ENCODE data around the gene GRIA4. TPM values are rescaled to one million over a fixed set of nuclear protein-coding genes. Genes with fewer than 3 reads are reported as not detected.

GRIA4 gene
- polyA plus RNA-seq, 1 donor from 2014 or later, result 6.3 TPM

DNA sequence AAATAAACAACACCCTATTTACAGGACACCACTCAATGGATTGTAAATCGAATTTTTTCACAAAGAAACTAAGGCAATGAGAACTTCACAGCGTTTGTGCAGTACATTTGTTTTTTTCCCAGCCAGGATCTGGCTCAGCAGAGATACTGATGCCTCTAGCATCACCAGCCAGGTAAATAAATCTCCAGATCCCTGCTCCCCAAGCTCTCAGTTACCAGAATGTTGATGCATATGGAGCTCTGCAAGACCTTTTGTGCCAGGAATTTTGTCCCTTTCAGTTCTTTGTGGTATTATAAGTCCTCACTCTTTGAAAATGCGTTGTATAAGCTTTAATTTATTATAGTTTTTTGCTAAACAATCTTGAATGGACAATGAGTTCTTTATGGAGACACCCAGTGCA, 274.6 kb downstream of the GRIA4 start:
- TF ChIP-seq, protein P1, sequence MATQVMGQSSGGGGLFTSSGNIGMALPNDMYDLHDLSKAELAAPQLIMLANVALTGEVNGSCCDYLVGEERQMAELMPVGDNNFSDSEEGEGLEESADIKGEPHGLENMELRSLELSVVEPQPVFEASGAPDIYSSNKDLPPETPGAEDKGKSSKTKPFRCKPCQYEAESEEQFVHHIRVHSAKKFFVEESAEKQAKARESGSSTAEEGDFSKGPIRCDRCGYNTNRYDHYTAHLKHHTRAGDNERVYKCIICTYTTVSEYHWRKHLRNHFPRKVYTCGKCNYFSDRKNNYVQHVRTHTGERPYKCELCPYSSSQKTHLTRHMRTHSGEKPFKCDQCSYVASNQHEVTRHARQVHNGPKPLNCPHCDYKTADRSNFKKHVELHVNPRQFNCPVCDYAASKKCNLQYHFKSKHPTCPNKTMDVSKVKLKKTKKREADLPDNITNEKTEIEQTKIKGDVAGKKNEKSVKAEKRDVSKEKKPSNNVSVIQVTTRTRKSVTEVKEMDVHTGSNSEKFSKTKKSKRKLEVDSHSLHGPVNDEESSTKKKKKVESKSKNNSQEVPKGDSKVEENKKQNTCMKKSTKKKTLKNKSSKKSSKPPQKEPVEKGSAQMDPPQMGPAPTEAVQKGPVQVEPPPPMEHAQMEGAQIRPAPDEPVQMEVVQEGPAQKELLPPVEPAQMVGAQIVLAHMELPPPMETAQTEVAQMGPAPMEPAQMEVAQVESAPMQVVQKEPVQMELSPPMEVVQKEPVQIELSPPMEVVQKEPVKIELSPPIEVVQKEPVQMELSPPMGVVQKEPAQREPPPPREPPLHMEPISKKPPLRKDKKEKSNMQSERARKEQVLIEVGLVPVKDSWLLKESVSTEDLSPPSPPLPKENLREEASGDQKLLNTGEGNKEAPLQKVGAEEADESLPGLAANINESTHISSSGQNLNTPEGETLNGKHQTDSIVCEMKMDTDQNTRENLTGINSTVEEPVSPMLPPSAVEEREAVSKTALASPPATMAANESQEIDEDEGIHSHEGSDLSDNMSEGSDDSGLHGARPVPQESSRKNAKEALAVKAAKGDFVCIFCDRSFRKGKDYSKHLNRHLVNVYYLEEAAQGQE (IDR thresholded peaks at IDR 0.05; ENCODE audit: borderline replicate concordance), result no peak
- no peak for TF ChIP-seq RAD21 (conservative IDR thresholded peaks at IDR 0.05)
- TF ChIP-seq, protein P2, sequence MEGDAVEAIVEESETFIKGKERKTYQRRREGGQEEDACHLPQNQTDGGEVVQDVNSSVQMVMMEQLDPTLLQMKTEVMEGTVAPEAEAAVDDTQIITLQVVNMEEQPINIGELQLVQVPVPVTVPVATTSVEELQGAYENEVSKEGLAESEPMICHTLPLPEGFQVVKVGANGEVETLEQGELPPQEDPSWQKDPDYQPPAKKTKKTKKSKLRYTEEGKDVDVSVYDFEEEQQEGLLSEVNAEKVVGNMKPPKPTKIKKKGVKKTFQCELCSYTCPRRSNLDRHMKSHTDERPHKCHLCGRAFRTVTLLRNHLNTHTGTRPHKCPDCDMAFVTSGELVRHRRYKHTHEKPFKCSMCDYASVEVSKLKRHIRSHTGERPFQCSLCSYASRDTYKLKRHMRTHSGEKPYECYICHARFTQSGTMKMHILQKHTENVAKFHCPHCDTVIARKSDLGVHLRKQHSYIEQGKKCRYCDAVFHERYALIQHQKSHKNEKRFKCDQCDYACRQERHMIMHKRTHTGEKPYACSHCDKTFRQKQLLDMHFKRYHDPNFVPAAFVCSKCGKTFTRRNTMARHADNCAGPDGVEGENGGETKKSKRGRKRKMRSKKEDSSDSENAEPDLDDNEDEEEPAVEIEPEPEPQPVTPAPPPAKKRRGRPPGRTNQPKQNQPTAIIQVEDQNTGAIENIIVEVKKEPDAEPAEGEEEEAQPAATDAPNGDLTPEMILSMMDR (IDR thresholded peaks at IDR 0.05; ENCODE audit: poor library complexity, severe bottlenecking), result no peak
- TF ChIP-seq SMC3 (conservative IDR thresholded peaks at IDR 0.05; ENCODE audit: poor library complexity), result no peak
- TF ChIP-seq EZH2 (IDR thresholded peaks at IDR 0.05; ENCODE audit: borderline replicate concordance, insufficient read depth, low read length, poor library complexity, severe bottlenecking), result no peak
- TF ChIP-seq MXI1 (conservative IDR thresholded peaks at IDR 0.05; ENCODE audit: poor library complexity, severe bottlenecking), result no peak
- TF ChIP-seq TAF1 (IDR thresholded peaks at IDR 0.05; ENCODE audit: low read depth), result no peak
- no peak for TF ChIP-seq EP300 (conservative IDR thresholded peaks at IDR 0.05; ENCODE audit: poor library complexity, severe bottlenecking)
- no peak for TF ChIP-seq POLR2AphosphoS5 (IDR thresholded peaks at IDR 0.05)
- H3K4me3 ChIP-seq (ENCODE audit: low read length), result no peak overlapping the region
- H3K79me2 ChIP-seq (replicated peaks; ENCODE audit: insufficient read depth, low read length), result no peaks in the 10 kb centered on the region
- no peaks in the 10 kb centered on the region for H3F3A ChIP-seq (ENCODE audit: insufficient read depth, low read length, poor library complexity, severe bottlenecking)
- no peak overlapping the region for H3K4me2 ChIP-seq (ENCODE audit: low read length)
- no peak overlapping the region for H3K9ac ChIP-seq (ENCODE audit: low read length)
- no peaks in the 10 kb centered on the region for H3K9me2 ChIP-seq (ENCODE audit: insufficient read depth, low read length)
- no peaks in the 10 kb centered on the region for H3K9me3 ChIP-seq (ENCODE audit: low read length)
- H2AFZ ChIP-seq (ENCODE audit: low read depth, low read length), result no peak overlapping the region
- H3K27ac ChIP-seq (ENCODE audit: low read length), result no peak overlapping the region
- no peaks in the 10 kb centered on the region for H3K36me3 ChIP-seq (ENCODE audit: insufficient read depth, low read length)
- no peaks in the 10 kb centered on the region for H3K27me3 ChIP-seq (ENCODE audit: insufficient read depth, low read depth, low read length)
- H4K20me1 ChIP-seq (ENCODE audit: insufficient read depth), result no peaks in the 10 kb centered on the region

DNA sequence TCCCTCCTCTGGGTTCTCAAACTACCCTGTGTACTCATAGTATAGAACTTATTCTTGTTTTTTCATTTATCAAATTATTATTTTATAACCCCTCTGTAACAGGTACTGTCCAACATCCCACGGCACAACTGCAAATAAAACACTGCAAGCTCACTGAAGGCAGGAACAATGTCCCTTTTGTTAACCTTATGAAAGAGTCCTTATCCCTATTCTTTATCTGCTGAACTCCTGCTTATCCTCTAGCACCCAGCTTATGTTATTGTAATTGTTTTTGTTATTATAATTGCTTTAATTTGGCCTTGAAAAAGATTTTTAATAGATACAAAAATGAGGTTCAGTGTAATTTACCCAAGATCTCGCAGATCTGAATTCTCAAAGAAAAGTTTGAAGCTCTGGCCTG, 281.8 kb downstream of the GRIA4 start:
- Histone ChIP-seq H3K9me3 (ENCODE audit: low read length) (no peaks in the 10 kb centered on the region), H3K4me3 (ENCODE audit: low read length) (no peak overlapping the region), H3K27ac (ENCODE audit: low read length) (no peak overlapping the region), H3K27me3 (ENCODE audit: insufficient read depth, low read depth, low read length) (no peaks in the 10 kb centered on the region), H4K20me1 (ENCODE audit: insufficient read depth) (no peaks in the 10 kb centered on the region), H3K79me2 (replicated peaks; ENCODE audit: insufficient read depth, low read length) (no peaks in the 10 kb centered on the region), H3K4me2 (ENCODE audit: low read length) (no peak overlapping the region), H3K9me2 (ENCODE audit: insufficient read depth, low read length) (no peaks in the 10 kb centered on the region), H3F3A (ENCODE audit: insufficient read depth, low read length, poor library complexity, severe bottlenecking) (no peaks in the 10 kb centered on the region), H2AFZ (ENCODE audit: low read depth, low read length) (no peak overlapping the region), H3K36me3 (ENCODE audit: insufficient read depth, low read length) (no peaks in the 10 kb centered on the region), H3K9ac (ENCODE audit: low read length) (no peak overlapping the region)
- TF ChIP-seq POLR2AphosphoS5 (IDR thresholded peaks at IDR 0.05), result no peak
- no peak for TF ChIP-seq SMC3 (conservative IDR thresholded peaks at IDR 0.05; ENCODE audit: poor library complexity)

DNA sequence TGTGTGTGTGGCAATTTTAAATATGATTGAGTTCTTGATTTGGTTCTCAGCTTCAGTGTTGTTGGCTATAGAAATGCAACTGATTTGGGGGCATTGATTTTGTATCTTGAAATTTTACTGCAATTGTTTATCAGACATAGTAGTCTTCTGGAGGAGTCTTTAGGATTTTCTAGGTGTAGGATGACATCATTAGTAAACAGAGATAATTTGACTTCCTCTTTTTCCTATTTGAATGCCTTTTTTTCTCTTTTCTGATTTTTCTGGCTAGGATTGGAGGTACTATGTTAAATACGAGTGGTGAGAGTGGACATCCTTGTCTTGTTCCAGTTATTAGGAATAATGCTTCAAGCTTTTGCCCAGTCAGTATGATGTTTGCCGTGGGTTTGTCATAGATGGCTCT, 287.3 kb downstream of the GRIA4 start:
- Histone ChIP-seq H3K27me3 (ENCODE audit: insufficient read depth, low read depth, low read length) (no peaks in the 10 kb centered on the region), H3K4me3 (ENCODE audit: low read length) (no peak overlapping the region), H4K20me1 (ENCODE audit: insufficient read depth) (no peaks in the 10 kb centered on the region), H3K9me3 (ENCODE audit: low read length) (peaks cover 5% of the 10 kb centered on the region), H3K9me2 (ENCODE audit: insufficient read depth, low read length) (no peaks in the 10 kb centered on the region), H2AFZ (ENCODE audit: low read depth, low read length) (no peak overlapping the region), H3K27ac (ENCODE audit: low read length) (no peak overlapping the region), H3K4me2 (ENCODE audit: low read length) (no peak overlapping the region), H3K36me3 (ENCODE audit: insufficient read depth, low read length) (no peaks in the 10 kb centered on the region), H3K79me2 (replicated peaks; ENCODE audit: insufficient read depth, low read length) (no peaks in the 10 kb centered on the region), H3K9ac (ENCODE audit: low read length) (no peak overlapping the region), H3F3A (ENCODE audit: insufficient read depth, low read length, poor library complexity, severe bottlenecking) (no peaks in the 10 kb centered on the region)
- TF ChIP-seq TAF1 (IDR thresholded peaks at IDR 0.05; ENCODE audit: low read depth), result no peak
- TF ChIP-seq, protein P1 (IDR thresholded peaks at IDR 0.05; ENCODE audit: borderline replicate concordance), result no peak
- TF ChIP-seq, protein P2 (IDR thresholded peaks at IDR 0.05; ENCODE audit: poor library complexity, severe bottlenecking), result no peak
- no peak for TF ChIP-seq POLR2AphosphoS5 (IDR thresholded peaks at IDR 0.05)
- TF ChIP-seq EP300 (conservative IDR thresholded peaks at IDR 0.05; ENCODE audit: poor library complexity, severe bottlenecking), result no peak
- TF ChIP-seq RAD21 (conservative IDR thresholded peaks at IDR 0.05), result no peak
- TF ChIP-seq SMC3 (conservative IDR thresholded peaks at IDR 0.05; ENCODE audit: poor library complexity), result no peak
- no peak for TF ChIP-seq EZH2 (IDR thresholded peaks at IDR 0.05; ENCODE audit: borderline replicate concordance, insufficient read depth, low read length, poor library complexity, severe bottlenecking)
- TF ChIP-seq MXI1 (conservative IDR thresholded peaks at IDR 0.05; ENCODE audit: poor library complexity, severe bottlenecking), result no peak

Data from neural cell (in vitro differentiated cells).